Globus pallidus (tissue), 1 donor: ENCODE measurements around the gene CCDC74B.
"Not testable (repeated sequence)": the region's sequence is repeated elsewhere in the genome, so short reads cannot be mapped to it uniquely, and the experiment has no call there.

ENCODE experiments used
- DNase-seq: peaks from one replicate; pipeline ENCODE4 v3.0.0-alpha.2; 2015; ENCODE audit warnings: low spot score

Gene CCDC74B

GRCh38 chr2:130166611-130167010 is 21.7 kb upstream of the CCDC74B start:
- not testable (repeated sequence) for DNase-seq

- no peak for DNase-seq
These were observed 20.5 kb upstream of the CCDC74B start for GRCh38 chr2:130165293-130166016.

- no peak for DNase-seq
These were observed 18.1 kb upstream of the CCDC74B start for GRCh38 chr2:130162968-130163367.

DNA sequence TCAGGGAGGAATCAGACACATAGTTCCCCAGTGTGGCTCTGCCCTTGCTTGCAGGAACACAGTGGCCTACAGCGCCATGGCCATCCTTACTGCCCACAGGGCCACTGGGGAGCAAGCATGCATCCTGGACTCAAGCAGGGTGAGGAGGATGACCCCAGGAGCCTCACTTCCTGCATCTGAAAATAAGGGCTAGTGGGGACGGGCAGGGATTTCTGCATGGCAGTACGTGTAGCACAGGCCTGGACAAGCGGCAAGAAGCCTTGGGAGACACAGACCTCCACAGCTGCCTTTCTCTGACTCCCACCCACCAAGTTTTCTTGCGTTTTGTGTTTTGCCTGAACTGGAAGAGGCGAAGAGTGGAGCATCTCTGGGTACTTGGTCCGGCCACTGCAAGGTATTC is 17.6 kb upstream of the CCDC74B start:
- DNase-seq = not testable (repeated sequence)

- DNase-seq = not testable (repeated sequence)
These were observed 16.2 kb upstream of the CCDC74B start for GRCh38 chr2:130160838-130161705.

DNA sequence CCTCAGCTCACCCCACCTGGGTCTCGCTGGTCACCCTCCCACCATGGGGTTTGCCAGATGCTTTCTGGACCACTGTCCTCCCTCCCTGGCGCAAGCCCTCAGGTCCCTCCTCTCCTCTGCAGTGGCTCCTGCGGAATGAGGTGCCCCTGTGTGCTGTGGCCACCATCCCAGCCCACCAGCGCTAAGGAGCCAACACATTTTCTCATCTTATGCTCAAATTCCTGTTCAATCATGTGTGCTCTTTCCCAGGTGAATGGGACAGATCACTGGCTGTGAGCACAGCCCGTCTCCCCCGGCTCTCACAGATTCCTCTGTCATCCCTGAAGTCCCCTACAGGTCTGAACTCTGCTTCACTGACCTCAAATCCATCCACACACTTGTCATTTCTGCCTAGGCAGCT is 15.2 kb upstream of the CCDC74B start:
- DNase-seq = no peak

DNA sequence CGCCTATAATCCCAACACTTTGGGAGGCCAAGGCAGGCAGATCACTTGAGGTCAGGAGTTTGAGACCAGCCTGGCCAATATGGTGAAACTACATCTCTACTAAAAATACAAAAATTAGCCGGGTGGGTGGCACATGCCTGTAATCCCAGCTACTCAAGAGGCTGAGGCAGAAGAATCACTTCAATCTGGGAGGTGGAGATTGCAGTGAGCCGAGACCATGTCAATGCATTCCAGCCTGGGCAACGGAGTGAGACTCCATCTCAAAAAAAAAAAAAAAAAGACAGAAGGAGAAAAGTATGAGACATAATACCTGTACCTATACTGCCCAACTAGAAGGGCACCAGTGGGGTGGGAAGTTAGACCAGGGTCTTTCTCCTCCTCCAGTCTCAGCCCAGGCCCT is 14.5 kb upstream of the CCDC74B start:
- DNase-seq = not testable (repeated sequence)

- no peak for DNase-seq
These were observed 13.7 kb upstream of the CCDC74B start for GRCh38 chr2:130158631-130159030.

DNA sequence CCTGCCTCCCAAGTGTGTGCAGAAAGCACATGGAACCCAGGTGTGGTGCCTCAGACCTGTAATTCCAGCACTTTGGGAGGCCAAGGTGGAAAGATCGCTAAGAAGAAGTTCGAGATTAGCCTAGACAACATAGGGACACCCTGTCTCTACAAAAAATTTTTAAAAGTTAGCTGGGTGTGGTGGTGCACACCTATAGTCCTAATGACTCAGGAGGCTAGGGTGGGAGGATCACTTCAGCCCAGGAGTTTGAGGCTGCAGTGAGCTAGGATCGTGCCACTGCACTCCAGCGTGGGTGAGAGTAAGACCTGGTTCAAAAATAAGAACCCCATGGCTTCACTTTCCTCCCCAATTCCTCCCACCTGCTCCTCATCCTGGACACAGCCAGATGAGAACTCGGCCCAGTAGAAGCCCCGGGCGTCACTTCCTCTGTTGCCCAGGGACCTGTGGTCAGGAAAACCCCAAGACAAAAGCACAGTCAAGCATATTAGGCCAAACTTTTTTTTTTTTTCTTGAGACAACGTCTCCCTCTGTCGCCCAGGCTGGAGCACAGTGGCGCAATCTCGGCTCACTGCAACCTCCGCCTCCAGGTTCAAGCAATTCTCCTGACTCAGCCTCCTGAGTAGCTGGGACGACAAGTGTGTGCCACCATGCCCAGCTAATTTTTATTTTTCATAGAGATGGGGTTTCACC is 13.1 kb upstream of the CCDC74B start:
- not testable (repeated sequence) for DNase-seq

DNA sequence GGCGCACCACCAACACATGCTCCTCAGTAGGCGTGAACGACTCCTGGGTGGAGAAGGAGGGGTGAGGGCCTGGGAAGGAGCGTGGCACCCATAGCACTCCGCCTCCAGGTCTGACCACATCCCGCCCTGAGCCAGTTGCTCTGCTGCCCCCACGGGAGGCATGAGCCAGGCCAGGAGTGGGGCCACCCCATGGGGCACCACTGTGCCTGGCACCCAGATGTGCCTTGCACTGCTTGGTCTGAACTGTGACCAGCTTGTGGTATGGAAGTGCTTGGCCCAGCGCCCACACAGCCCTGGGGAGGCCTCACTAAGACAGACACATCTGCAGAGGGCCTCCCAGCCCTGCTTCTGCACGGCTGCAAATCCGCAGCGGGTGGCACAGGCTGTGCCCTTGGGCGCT is 12.4 kb upstream of the CCDC74B start:
- DNase-seq = not testable (repeated sequence)

DNA sequence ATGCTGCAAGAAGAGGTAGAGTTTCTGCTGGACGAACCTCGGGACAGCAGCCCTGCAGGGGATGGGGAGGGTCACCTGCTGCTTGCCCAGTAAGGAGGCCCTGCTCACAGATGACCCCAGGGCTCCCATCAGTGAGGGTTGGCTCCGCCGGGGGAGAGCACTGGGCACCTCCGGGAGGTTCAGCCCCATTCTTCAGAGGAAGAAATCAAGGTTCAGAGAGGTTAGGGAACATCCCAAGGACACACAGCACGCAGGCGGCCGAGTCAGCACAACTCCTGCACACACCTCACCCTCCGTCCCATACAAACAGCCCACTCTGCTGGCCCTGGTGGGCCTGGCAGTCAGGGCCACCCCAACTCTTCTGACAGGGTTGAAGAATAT is 11.7 kb upstream of the CCDC74B start:
- DNase-seq = no peak

GRCh38 chr2:130155956-130156623 is 11.2 kb upstream of the CCDC74B start:
- peak; percentile 18 for DNase-seq

DNA sequence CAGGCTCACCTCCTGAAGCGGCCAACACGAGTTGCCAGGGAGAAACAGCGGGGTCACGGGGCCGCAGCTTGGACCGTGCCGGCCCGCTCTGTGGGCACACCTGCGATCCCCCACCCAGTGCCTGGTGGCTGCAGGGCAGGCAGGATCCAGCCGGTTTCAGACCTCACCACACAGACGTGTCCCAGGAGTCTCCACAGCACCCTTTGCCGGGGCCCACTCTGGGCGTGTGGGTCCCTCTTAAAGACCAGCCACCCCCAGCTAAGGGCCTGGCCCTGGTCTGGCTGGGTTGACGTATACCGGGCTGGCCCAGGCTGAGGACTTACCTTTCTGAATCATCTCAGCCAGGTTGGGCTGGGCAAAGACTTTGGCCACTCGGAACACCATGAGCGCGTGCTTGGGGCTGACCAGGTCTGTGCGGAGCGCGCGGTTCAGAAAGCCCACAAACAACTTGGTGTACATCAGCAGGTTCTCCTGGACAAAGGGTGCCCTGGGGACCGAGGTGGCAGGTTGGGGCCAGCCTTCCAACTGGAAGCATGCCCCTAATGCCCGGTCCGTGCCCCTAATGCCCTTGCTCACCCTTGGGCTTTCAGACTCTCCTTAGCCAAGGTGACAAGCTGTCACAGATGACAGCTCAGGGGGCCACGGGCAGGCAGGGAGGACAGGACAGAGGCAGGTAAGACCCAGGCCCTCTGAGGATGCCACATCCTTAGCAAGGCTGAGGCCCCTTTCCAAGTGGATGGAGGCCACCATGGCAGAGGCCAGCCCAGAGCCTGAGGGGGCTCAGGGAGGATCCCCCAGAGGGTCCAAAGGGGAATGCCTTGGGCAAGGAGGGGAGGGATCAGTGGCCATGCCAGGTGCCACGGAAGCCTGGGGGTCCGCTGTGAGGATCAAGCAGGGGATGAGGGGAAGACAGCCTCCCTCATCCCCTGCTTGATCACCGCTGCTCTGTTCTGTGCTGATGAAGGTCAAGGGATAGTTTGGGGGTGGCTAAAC is 10.2 kb upstream of the CCDC74B start:
- no peak for DNase-seq

- DNase-seq = not testable (repeated sequence)
These were observed 9.5 kb upstream of the CCDC74B start for GRCh38 chr2:130154423-130154770.

DNA sequence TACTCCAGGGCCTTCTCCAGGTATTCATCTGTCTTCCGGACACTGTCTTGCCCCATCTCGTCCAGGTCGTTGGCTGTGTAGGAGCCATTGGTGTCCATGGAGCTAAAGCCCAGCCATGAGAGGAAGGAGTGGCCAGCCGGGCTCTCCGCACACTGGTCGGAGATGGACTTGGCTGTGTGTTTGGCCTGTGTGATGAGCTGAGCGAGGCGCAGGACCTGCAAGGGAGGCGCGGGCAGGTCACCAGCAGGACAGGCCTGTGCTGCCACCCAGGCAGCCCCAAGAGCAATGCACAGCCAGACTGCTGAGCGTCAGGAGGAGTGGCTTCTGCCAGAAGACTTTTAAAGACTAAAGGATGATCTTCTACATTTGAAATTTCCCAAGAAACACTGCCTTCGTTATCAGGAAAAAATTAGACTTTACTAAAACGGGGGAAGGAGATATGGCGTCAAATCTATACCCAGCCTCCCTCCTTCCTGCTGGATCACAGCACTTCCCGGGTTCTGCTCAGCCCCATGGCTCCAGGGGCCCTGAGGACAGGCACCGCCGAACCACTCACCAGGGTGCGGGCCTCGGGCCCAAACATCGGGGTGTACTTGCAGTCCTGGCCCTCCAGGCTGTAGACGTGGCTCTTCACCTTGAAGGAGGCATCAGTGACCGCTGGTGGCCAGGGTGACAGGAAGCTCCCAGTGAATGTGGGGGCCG is 9.0 kb upstream of the CCDC74B start:
- DNase-seq = not testable (repeated sequence)

GRCh38 chr2:130152816-130153595 is 8.1 kb upstream of the CCDC74B start:
- DNase-seq = no peak

GRCh38 chr2:130152136-130152815 is 7.4 kb upstream of the CCDC74B start:
- DNase-seq = not testable (repeated sequence)

GRCh38 chr2:130151145-130151512 is 6.2 kb upstream of the CCDC74B start:
- not testable (repeated sequence) for DNase-seq
